Mesenchymal stem cell (in vitro differentiated cells and primary cell): ENCODE measurements around the gene KRIT1.
"Not testable (repeated sequence)": the region's sequence is repeated elsewhere in the genome, so short reads cannot be mapped to it uniquely, and the experiment has no call there.

Source experiments
- DNase-seq: peaks from one replicate; pipeline ENCODE4 v3.0.0-alpha.2; 2013
- H2AFZ ChIP-seq: one replicate; pipeline ENCODE4 v1.6.1; 2013; ENCODE audit warnings: low read depth, mild to moderate bottlenecking, control low read depth, inconsistent platforms, low read length, moderate library complexity
- H2AK5ac ChIP-seq: 2 replicates; pipeline ENCODE4 v1.6.1; 2013; ENCODE audit warnings: low read length, moderate library complexity, mild to moderate bottlenecking, inconsistent platforms; ENCODE audit not compliant: severe bottlenecking
- H2BK120ac ChIP-seq: one replicate; pipeline ENCODE4 v1.6.1; 2013; ENCODE audit warnings: low read depth, mild to moderate bottlenecking, inconsistent platforms, low read length, moderate library complexity
- H2BK12ac ChIP-seq, 2 experiments: one replicate each; pipeline ENCODE4 v1.6.1; 2013; ENCODE audit warnings: inconsistent platforms in 2 of 2, low read length in 2 of 2, mild to moderate bottlenecking in 2 of 2, moderate library complexity in 2 of 2, control low read depth in 1 of 2
- H2BK15ac ChIP-seq: one replicate; pipeline ENCODE4 v1.6.1; 2013; ENCODE audit warnings: mild to moderate bottlenecking, low read depth, inconsistent platforms; ENCODE audit not compliant: poor library complexity, severe bottlenecking
- H2BK5ac ChIP-seq: 2 replicates; pipeline ENCODE4 v1.6.1; 2013; ENCODE audit warnings: low read depth, mild to moderate bottlenecking, low read length, control low read depth, inconsistent platforms; ENCODE audit not compliant: poor library complexity, severe bottlenecking
- H3K14ac ChIP-seq, 2 experiments: one replicate each; pipeline ENCODE4 v1.6.1; 2013; ENCODE audit warnings: inconsistent platforms in 2 of 2, low read length in 2 of 2, control low read depth in 1 of 2, mild to moderate bottlenecking in 1 of 2, moderate library complexity in 1 of 2
- H3K18ac ChIP-seq, 2 experiments: one replicate each; pipeline ENCODE4 v1.6.1; 2013; ENCODE audit warnings: inconsistent platforms in 2 of 2, low read length in 2 of 2, control low read depth in 1 of 2, low read depth in 1 of 2, mild to moderate bottlenecking in 1 of 2
- H3K23ac ChIP-seq, 2 experiments: one replicate each; pipeline ENCODE4 v1.6.1; 2013; ENCODE audit warnings: inconsistent platforms in 2 of 2, low read length in 2 of 2, mild to moderate bottlenecking in 2 of 2, moderate library complexity in 2 of 2, control low read depth in 1 of 2
- H3K27ac ChIP-seq: 2 replicates; pipeline ENCODE4 v1.5.1; 2013; ENCODE audit warnings: mild to moderate bottlenecking, moderate library complexity, low read length, control low read depth, inconsistent platforms; ENCODE audit not compliant: poor library complexity, severe bottlenecking
- H3K27me3 ChIP-seq, 2 experiments: 2 replicates each; pipeline versions ENCODE4 v1.6.1 to v1.7.0; 2013; ENCODE audit warnings: low read length in 2 of 2, mild to moderate bottlenecking in 2 of 2, moderate library complexity in 2 of 2, control low read depth in 1 of 2, inconsistent platforms in 1 of 2; ENCODE audit not compliant: control insufficient read depth in 1 of 2, insufficient read depth in 1 of 2
- H3K36me3 ChIP-seq, 2 experiments: 2 replicates each; pipeline versions ENCODE4 v1.6.1 to v1.7.0; 2013; ENCODE audit warnings: low read length in 2 of 2, control low read depth in 1 of 2, inconsistent platforms in 1 of 2, low read depth in 1 of 2, mild to moderate bottlenecking in 1 of 2; ENCODE audit not compliant: insufficient read depth in 2 of 2, control insufficient read depth in 1 of 2
- H3K4ac ChIP-seq, 2 experiments: one replicate each; pipeline ENCODE4 v1.6.1; 2013; ENCODE audit warnings: inconsistent platforms in 2 of 2, low read length in 2 of 2, mild to moderate bottlenecking in 2 of 2, moderate library complexity in 2 of 2, control low read depth in 1 of 2, low read depth in 1 of 2
- H3K4me1 ChIP-seq: 2 replicates; pipeline ENCODE4 v1.6.1; 2013; ENCODE audit warnings: low read depth, low read length, control low read depth; ENCODE audit not compliant: control insufficient read depth, insufficient read depth
- H3K4me2 ChIP-seq: 2 replicates; pipeline ENCODE4 v1.6.1; 2013; ENCODE audit warnings: low read length, mild to moderate bottlenecking, inconsistent platforms; ENCODE audit not compliant: poor library complexity, severe bottlenecking
- H3K4me3 ChIP-seq, 2 experiments: 2 replicates each; pipeline versions ENCODE4 v1.5.1 to v1.7.0; 2013; ENCODE audit warnings: low read length in 2 of 2, mild to moderate bottlenecking in 2 of 2, control low read depth in 1 of 2, low read depth in 1 of 2; ENCODE audit not compliant: insufficient read depth in 1 of 2
- H3K79me1 ChIP-seq: replicated peaks from 2 replicates; pipeline ENCODE4 v1.6.1; 2013; ENCODE audit warnings: mild to moderate bottlenecking, control low read depth, low read length, inconsistent platforms; ENCODE audit not compliant: poor library complexity, severe bottlenecking
- H3K9ac ChIP-seq: 2 replicates; pipeline ENCODE4 v1.7.0; 2013; ENCODE audit warnings: mild to moderate bottlenecking, low read length, moderate library complexity
- H3K9me3 ChIP-seq: 2 replicates; pipeline ENCODE4 v1.7.0; 2013; ENCODE audit warnings: mild to moderate bottlenecking, low read length; ENCODE audit not compliant: control insufficient read depth
- H4K8ac ChIP-seq: one replicate; pipeline ENCODE4 v1.6.1; 2013; ENCODE audit warnings: inconsistent platforms, mild to moderate bottlenecking, low read length, moderate library complexity
- H4K91ac ChIP-seq: one replicate; pipeline ENCODE4 v1.6.1; 2013; ENCODE audit warnings: mild to moderate bottlenecking, low read length, inconsistent platforms
- WGBS: methylation state at CpG from one replicate; pipeline ENCODE4 v1.1.7; 2013; ENCODE audit warnings: mixed read lengths; 5-methylcytosine and 5-hydroxymethylcytosine counted together

KRIT1 gene

DNA sequence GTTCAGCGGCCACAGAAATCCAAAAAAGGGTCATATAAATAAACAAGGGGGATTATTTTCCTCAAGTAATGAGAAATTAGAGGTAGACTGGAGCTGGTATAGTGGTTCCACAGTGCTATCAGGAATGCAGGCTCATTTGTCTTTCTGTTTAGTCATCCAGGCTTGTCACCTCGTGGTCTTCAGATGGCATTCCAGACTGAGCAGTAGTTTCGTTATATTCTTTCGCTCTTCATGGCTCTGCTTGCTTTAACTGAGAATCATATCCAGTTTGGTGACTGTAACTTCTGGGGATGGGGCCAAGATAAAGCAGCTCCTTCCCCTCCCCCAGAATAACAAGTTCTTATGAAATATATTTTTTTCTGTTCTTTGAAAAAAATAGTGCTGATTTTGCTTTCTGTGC lies 9.6 kb upstream of the KRIT1 start:
- no peak overlapping the region for H2BK15ac ChIP-seq
- peaks cover 3 to 15% of the 10 kb centered on the region in 2 experiments for H3K36me3 ChIP-seq
- no peak overlapping the region for H2BK5ac ChIP-seq
- H3K4me3 ChIP-seq = peak overlapping the region in 1 of 2 experiments; percentile 67
- no peak overlapping the region for H3K18ac ChIP-seq
- H2BK12ac ChIP-seq = no peak overlapping the region
- H3K4me2 ChIP-seq = no peak overlapping the region
- H2AK5ac ChIP-seq = no peak overlapping the region
- H3K9me3 ChIP-seq = no peaks in the 10 kb centered on the region
- peaks cover 15% of the 10 kb centered on the region for H3K79me1 ChIP-seq
- no peak overlapping the region for H2BK120ac ChIP-seq
- no peak overlapping the region for H2AFZ ChIP-seq
- H3K4me1 ChIP-seq = peaks cover 1% of the 10 kb centered on the region
- H3K14ac ChIP-seq = no peak overlapping the region
- DNase-seq = peak; percentile 71
- H4K91ac ChIP-seq = no peak overlapping the region
- H4K8ac ChIP-seq = no peak overlapping the region
- no peaks in the 10 kb centered on the region for H3K27me3 ChIP-seq
- H3K9ac ChIP-seq = peak overlapping the region; percentile 79
- H3K4ac ChIP-seq = no peak overlapping the region
- no peak overlapping the region for H3K23ac ChIP-seq
- peak overlapping the region; percentile 45 for H3K27ac ChIP-seq
- 28% methylated on average over 2 of the region's 4 CpGs for WGBS

- H2BK120ac ChIP-seq, H2BK5ac ChIP-seq, H3K27me3 ChIP-seq, H3K9me3 ChIP-seq, H3K23ac ChIP-seq, H2BK15ac ChIP-seq, H4K91ac ChIP-seq, H3K4ac ChIP-seq, H3K27ac ChIP-seq, H4K8ac ChIP-seq, H3K18ac ChIP-seq, H3K4me2 ChIP-seq, H2AFZ ChIP-seq, H3K4me1 ChIP-seq, H2AK5ac ChIP-seq, H2BK12ac ChIP-seq, DNase-seq, H3K14ac ChIP-seq: not testable (repeated sequence)
- peaks cover 3 to 10% of the 10 kb centered on the region in 2 experiments for H3K36me3 ChIP-seq
- H3K9ac ChIP-seq = peak overlapping the region; percentile 79
- H3K79me1 ChIP-seq = peaks cover 15% of the 10 kb centered on the region
- WGBS = 100% methylated on average over 1 of the region's 1 CpG
- peak overlapping the region in 1 of 2 experiments; percentile 67 for H3K4me3 ChIP-seq
Observed at GRCh38 chr7:92254800-92255199, 9.1 kb upstream of the KRIT1 start.

DNA sequence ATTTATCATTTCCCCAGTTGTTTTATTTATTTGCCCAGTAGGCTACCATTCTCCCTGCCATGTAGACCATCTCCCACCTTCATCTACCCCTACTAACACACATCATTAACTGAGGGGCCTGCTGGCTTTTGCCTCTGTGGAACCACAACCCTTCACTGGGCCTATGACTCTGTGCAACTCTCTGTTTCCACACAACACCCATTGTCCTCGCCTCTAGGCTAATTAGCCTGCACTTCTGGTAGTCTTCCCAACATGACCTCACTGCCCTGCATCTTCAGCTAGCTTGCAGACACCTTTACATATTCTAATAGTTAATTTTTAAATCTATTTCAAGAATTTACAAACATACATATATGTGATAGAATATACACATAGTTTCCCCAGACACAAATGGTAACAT lies 7.5 kb upstream of the KRIT1 start:
- WGBS = no CpG with 5 or more reads among the region's 1 CpG
- Histone ChIP-seq H2BK12ac (no peak overlapping the region), H3K23ac (no peak overlapping the region), H3K9me3 (no peaks in the 10 kb centered on the region), H4K8ac (no peak overlapping the region), H3K27ac (no peak overlapping the region), H3K18ac (no peak overlapping the region), H3K9ac (no peak overlapping the region), H2AFZ (no peak overlapping the region), H3K4me2 (no peak overlapping the region), H3K79me1 (peaks cover 11% of the 10 kb centered on the region), H2AK5ac (no peak overlapping the region), H3K36me3 (peaks cover 3 to 10% of the 10 kb centered on the region in 2 experiments), H4K91ac (no peak overlapping the region), H2BK5ac (no peak overlapping the region), H2BK15ac (no peak overlapping the region), H2BK120ac (no peak overlapping the region), H3K27me3 (no peaks in the 10 kb centered on the region), H3K4me3 (no peak overlapping the region), H3K4ac (no peak overlapping the region), H3K14ac (no peak overlapping the region), H3K4me1 (no peaks in the 10 kb centered on the region)
- DNase-seq = no peak

DNA sequence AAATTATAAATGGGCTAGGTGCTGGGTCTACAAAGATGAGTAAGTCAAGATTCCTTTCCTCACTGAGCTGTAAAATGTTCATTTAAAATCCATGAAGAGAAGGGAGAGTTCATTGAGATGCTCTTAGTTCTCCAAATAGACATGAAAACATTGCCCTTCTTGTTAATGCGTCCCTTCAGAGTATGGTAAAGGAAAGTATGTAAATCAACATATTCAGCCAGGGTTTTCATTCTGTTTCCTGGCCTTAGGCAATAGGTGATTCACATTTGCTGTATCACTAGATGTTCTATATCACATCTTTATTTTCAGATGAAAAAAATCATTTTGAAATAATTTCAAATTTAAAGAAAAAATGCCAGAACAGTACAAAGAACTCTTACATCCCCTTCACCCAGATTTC lies 5.5 kb upstream of the KRIT1 start:
- no peak overlapping the region for H3K18ac ChIP-seq
- no CpG with 5 or more reads among the region's 1 CpG for WGBS
- H2BK12ac ChIP-seq = no peak overlapping the region

More for the DNA sequence above, 5.5 kb upstream of the KRIT1 start:
- Histone ChIP-seq H3K27ac (no peak overlapping the region), H3K4ac (no peak overlapping the region), H3K79me1 (peaks cover 11% of the 10 kb centered on the region), H2BK120ac (no peak overlapping the region), H3K4me2 (no peak overlapping the region), H4K91ac (no peak overlapping the region), H2AK5ac (no peak overlapping the region), H3K9ac (no peak overlapping the region), H2BK15ac (no peak overlapping the region), H4K8ac (no peak overlapping the region), H3K36me3 (peaks cover 3 to 10% of the 10 kb centered on the region in 2 experiments), H2AFZ (no peak overlapping the region), H3K14ac (no peak overlapping the region), H2BK5ac (no peak overlapping the region), H3K4me3 (no peak overlapping the region), H3K23ac (no peak overlapping the region), H3K9me3 (no peaks in the 10 kb centered on the region), H3K27me3 (no peaks in the 10 kb centered on the region), H3K4me1 (no peaks in the 10 kb centered on the region)
- no peak for DNase-seq
